IMR-90 (cell line): ENCODE results near the gene FNDC3A.

Experiments used
- FOS ChIP-seq: fragments of 150-350 bp; IDR thresholded peaks from 2 replicates; pipeline ENCODE4 v1.6.1; 2016; ENCODE audit warnings: low read depth, low read length
- POLR2A ChIP-seq: IDR thresholded peaks from 2 replicates; pipeline ENCODE4 v1.6.1; 2012; ENCODE audit warnings: mild to moderate bottlenecking, low read depth, low read length
- RAD21 ChIP-seq: IDR thresholded peaks from 2 replicates; pipeline ENCODE4 v1.6.1; 2012; ENCODE audit warnings: low read length, improper control_type of control experiment
- RFX5 ChIP-seq: IDR thresholded peaks from 2 replicates; pipeline ENCODE4 v1.8.0; 2012; ENCODE audit warnings: low read depth, mild to moderate bottlenecking, low read length, moderate library complexity
- SMC3 ChIP-seq: fragments of 150-350 bp; IDR thresholded peaks from 2 replicates; pipeline ENCODE4 v1.6.1; 2016; ENCODE audit warnings: low read depth, mild to moderate bottlenecking, antibody characterized with exemption, low read length, moderate library complexity
- TF ChIP-seq, protein P1 (sequence below): fragments of 150-350 bp; IDR thresholded peaks from 2 replicates; pipeline ENCODE4 v1.6.1; 2016; ENCODE audit warnings: low read depth, mild to moderate bottlenecking, low read length, moderate library complexity, borderline replicate concordance
- TF ChIP-seq, protein P2 (sequence below): conservative IDR thresholded peaks from 2 replicates; pipeline ENCODE4 v1.5.1; 2012; ENCODE audit warnings: mild to moderate bottlenecking, low read depth, low read length, improper control_type of control experiment

DNA sequence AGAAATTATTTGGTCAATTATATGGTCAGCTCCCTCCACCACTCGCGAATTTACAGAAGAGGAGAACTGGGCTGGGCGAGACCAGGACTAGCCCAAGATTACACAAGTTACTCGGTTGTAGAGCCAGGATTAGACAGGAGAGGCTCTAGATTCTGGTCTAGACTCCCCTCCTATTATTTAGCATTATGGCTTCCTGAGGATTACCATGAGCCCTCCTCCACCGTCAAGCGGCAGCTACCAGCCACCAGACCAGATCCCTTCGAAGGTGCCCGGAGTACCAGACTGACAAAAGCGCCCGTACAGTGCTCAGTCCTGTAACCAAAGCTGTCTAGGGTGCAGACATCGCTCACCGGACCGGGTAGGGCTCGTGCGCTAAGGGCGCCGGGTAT, 243.9 kb downstream of the FNDC3A start:
- TF ChIP-seq, protein P1, sequence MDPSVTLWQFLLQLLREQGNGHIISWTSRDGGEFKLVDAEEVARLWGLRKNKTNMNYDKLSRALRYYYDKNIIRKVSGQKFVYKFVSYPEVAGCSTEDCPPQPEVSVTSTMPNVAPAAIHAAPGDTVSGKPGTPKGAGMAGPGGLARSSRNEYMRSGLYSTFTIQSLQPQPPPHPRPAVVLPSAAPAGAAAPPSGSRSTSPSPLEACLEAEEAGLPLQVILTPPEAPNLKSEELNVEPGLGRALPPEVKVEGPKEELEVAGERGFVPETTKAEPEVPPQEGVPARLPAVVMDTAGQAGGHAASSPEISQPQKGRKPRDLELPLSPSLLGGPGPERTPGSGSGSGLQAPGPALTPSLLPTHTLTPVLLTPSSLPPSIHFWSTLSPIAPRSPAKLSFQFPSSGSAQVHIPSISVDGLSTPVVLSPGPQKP = no peak
- no peak for TF ChIP-seq SMC3
- TF ChIP-seq, protein P2, sequence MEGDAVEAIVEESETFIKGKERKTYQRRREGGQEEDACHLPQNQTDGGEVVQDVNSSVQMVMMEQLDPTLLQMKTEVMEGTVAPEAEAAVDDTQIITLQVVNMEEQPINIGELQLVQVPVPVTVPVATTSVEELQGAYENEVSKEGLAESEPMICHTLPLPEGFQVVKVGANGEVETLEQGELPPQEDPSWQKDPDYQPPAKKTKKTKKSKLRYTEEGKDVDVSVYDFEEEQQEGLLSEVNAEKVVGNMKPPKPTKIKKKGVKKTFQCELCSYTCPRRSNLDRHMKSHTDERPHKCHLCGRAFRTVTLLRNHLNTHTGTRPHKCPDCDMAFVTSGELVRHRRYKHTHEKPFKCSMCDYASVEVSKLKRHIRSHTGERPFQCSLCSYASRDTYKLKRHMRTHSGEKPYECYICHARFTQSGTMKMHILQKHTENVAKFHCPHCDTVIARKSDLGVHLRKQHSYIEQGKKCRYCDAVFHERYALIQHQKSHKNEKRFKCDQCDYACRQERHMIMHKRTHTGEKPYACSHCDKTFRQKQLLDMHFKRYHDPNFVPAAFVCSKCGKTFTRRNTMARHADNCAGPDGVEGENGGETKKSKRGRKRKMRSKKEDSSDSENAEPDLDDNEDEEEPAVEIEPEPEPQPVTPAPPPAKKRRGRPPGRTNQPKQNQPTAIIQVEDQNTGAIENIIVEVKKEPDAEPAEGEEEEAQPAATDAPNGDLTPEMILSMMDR = no peak
- no peak for TF ChIP-seq POLR2A
- TF ChIP-seq FOS = no peak
- TF ChIP-seq RFX5 = no peak
- TF ChIP-seq RAD21 = no peak
